ENCODE measurements around the gene LTF.
"Not testable (repeated sequence)": the region's sequence is repeated elsewhere in the genome, so short reads cannot be mapped to it uniquely, and the experiment has no call there.

The LTF gene

DNA sequence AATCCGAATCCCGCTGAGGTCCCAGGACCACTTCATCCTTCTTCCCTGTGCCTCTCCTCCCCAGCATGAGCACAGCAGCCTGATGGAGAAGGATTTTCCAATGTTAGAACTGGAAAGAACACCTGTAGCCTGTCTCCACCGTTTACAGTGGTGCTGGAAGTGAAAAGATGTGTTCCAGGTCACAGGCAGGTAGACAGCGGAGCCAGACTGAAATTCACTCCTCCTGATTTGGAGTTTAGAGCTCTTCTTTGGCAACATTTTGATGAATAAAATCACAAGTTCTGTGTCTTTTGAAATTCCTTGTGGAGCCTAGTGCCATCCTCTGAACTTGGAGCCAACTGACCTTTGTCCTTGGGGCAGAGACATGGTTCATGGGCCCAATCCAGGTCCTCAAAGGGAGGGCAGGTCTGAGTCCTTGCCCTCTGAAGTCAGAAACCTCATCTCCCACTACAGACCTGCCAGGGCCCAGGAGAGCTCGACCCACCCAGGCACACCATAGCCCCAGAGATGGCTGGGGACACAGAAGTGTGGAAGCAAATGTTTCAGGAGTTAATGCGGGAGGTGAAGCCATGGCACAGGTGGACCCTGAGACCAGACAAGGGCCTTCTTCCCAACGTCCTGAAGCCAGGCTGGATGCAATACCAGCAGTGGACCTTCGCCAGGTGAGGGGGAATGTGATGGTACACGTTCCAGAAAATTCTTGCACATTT is 33.0 kb upstream of the LTF start, which contains the start of gene RTP3:
RTP3 (plus strand) TSS at position 421 of the 710 bp plus-strand sequence; CDS start at position 508, 87 bp downstream.
- no peaks in the 10 kb centered on the region for H3K27me3 Mint-ChIP-seq
- no peaks in the 10 kb centered on the region for H3K9me3 Mint-ChIP-seq
- peak within 1 kb of the TSS; percentile 35 to 46 for H3K27ac Mint-ChIP-seq
- DNase-seq (no peak), ATAC-seq (replicated peaks) (no peak)
- H3K4me3 Mint-ChIP-seq, result no peak within 1 kb of the TSS
- H3K4me1 Mint-ChIP-seq (ENCODE audit: low read depth in 2 of 2), result no peaks in the 10 kb centered on the region
- H3K36me3 Mint-ChIP-seq (ENCODE audit: insufficient read depth), result no peaks in the 10 kb centered on the region

DNA sequence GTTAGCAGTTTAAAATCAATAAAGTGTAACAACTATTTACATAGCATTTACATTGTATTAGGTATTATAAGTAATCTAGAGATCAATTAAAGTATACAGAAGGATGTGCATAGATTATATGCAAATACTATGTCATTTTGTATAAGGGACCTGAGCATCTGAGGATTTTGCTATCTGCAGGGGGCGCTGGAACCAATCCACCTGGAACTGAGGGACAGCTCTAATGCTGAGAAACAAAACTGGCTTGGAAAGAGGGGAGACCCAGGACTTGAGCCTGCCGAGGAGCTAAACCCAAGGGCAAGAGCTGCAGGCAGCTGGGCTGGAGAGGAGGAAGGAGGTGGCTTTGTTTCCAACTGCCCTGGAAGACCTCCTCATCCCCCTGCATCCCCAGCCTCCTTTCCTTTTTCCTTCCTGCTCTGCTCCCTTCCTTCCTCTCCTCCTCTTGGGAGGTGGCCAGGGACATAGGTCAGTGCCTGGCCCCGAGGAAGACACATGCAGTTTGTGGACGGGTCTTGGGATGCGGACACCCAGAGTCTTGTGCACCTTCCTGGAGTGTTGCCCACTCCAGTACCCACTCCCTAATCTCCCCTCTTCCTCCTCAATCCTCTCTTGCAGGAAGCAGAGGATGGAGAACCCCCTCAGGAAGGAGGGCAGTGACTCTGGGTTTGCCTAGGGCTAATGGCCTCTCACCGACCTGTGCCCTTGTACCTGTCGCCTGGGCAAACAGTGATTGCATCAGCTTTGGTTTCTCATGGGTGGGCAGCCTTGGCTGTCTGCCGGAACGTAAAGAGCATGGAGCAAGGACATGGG is 32.2 kb upstream of the LTF start:
- Mint-ChIP-seq H3K4me1 (ENCODE audit: low read depth in 2 of 2) (no peaks in the 10 kb centered on the region), H3K9me3 (no peaks in the 10 kb centered on the region), H3K4me3 (no peak overlapping the region), H3K36me3 (ENCODE audit: insufficient read depth) (no peaks in the 10 kb centered on the region), H3K27me3 (no peaks in the 10 kb centered on the region), H3K27ac (peak overlapping the region in 1 of 2 donors; percentile 46)
- peak; percentile 32 to 44 (median 34) for DNase-seq
- no peak for ATAC-seq (replicated peaks)

DNA sequence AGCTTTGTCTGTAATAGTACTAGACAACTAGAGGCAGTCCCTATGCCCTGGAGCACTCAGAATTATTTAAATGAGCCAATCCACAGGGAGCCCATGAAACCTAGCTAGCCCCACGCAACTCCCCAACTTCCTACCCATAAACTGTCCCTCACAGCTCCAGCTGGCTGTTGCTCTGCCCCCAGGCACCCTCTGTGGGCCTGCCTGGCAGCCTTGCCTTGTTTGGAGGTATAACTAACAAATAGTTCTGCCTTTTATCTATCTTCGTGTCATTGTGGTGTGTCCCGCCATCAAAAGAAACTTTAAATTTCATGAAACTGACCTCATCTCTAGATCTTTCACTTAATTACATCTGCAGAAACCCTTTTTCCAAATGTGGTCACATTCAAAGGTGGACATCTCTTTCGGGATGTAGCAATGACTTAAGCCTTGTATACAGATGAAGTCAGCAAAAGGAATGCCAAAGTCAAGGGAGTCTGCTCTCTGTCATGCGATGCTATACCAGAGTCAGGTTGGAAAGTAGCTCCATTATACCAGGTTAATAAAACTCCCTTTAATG is 31.3 kb upstream of the LTF start:
- no peaks in the 10 kb centered on the region for H3K36me3 Mint-ChIP-seq (ENCODE audit: insufficient read depth)
- ATAC-seq (replicated peaks), result no peak
- no peak for DNase-seq
- H3K9me3 Mint-ChIP-seq, result no peaks in the 10 kb centered on the region
- no peak overlapping the region for H3K27ac Mint-ChIP-seq
- no peaks in the 10 kb centered on the region for H3K4me1 Mint-ChIP-seq (ENCODE audit: low read depth in 2 of 2)
- H3K27me3 Mint-ChIP-seq, result no peaks in the 10 kb centered on the region
- no peak overlapping the region for H3K4me3 Mint-ChIP-seq

DNA sequence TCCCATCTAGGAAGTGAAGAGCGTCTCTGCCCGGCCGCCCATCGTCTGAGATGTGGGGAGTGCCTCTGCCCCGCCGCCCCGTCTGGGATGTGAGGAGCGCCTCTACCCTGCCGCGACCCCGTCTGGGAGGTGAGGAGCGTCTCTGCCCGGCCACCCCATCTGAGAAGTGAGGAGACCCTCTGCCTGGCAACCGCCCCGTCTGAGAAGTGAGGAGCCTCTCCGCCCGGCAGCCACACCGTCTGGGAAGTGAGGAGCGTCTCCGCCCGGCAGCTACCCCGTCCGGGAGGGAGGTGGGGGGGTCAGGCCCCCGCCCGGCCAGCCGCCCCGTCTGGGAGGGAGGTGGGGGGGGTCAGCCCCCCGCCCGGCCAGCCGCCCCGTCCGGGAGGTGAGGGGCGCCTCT is 29.8 kb upstream of the LTF start:
- ATAC-seq (replicated peaks), result not testable (repeated sequence)

DNA sequence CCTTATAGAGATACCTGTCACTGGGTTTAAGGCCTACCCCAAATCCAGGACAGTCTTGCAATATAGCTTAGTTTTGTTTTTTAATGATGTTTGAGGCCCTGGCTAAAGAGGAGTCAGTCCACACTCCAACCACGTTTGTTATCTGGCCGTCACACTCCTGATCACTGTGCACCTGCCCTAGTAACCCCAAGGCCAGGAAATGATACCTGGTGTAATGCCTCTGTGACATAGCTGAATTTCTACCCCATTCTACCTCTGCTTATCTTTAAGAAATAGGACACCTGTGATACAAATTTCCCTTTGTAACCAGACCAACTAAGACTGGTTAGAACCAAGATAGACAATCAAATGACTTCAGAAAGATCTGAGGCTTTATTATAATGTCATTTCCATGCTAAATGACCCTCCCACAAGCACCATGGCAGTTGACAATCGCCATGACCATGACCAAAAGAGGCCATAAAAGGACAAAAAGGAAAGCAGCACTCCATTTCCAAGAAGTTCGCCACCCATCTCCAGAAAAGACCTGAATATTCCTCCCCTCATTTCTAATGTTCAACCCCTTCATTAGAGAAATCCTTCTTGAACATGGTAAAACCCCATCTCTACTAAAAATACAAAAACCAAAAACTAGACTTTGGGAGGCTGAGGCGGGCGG is 28.3 kb upstream of the LTF start:
- H3K9me3 Mint-ChIP-seq, result no peaks in the 10 kb centered on the region
- no peak for ATAC-seq (replicated peaks)
- peak overlapping the region in 1 of 2 donors; percentile 53 for H3K27ac Mint-ChIP-seq

More for the DNA sequence above, 29.8 kb upstream of the LTF start:
- H3K27ac Mint-ChIP-seq; H3K36me3 Mint-ChIP-seq (ENCODE audit: insufficient read depth); H3K4me1 Mint-ChIP-seq (ENCODE audit: low read depth in 2 of 2); H3K9me3 Mint-ChIP-seq; H3K27me3 Mint-ChIP-seq; DNase-seq; H3K4me3 Mint-ChIP-seq: not testable (repeated sequence)

DNA sequence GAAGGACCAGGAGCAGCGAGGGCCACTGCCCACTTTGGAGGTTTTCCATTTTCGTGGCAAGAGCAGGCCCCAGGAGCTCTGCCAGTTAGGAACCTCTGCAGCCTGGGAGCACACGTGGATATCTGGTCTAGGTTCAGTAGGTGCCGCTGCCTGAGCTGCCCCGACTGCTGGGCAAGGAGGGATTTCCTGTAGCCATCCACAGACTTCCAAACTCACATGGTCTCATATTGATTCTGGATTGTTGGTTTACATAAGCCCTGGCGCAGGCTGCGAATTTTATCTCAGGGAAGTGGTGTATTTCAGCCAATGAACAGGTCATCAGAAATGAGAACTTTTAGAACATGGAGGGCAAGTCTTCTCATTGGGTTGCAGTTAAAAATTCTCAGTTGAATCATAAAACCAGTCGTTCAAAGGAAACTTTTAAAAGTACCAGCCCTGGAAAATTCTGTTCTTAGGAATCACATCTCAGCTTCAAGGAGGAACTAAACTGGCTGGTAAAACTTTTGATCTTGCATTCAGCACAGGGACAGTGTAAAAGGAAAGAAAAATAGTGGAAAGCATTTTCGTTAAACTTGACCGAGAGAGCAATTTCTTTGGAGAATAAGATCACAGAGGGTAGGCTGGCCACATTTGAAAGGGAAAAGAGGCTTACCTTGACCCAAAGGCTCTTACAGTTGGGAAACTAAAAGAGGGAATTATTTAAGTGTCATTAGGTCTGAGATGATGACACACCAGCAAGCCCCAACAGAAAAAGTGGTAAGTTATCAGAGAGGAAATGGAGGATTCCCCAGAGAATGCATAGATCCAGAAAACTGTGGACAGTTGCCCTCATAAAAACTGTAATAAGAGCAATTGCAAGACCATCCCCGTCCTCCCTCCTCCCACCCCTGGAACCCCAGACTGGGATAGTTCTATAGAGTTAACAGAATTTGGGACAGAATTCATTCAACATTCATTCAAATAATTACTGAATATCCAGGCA is 26.7 kb upstream of the LTF start:
- H3K27ac Mint-ChIP-seq, result no peak overlapping the region
- no peak overlapping the region for H3K4me3 Mint-ChIP-seq
- H3K9me3 Mint-ChIP-seq, result no peaks in the 10 kb centered on the region
- no peak for ATAC-seq (replicated peaks)
- no peak for DNase-seq
- peaks cover 9 to 12% of the 10 kb centered on the region in 2 donors for H3K4me1 Mint-ChIP-seq (ENCODE audit: low read depth in 2 of 2)
- no peaks in the 10 kb centered on the region for H3K36me3 Mint-ChIP-seq (ENCODE audit: insufficient read depth)
- no peaks in the 10 kb centered on the region for H3K27me3 Mint-ChIP-seq

More for the DNA sequence above, 28.3 kb upstream of the LTF start:
- Mint-ChIP-seq H3K4me3 (no peak overlapping the region), H3K27me3 (no peaks in the 10 kb centered on the region), H3K4me1 (ENCODE audit: low read depth in 2 of 2) (peaks cover 9 to 12% of the 10 kb centered on the region in 2 donors), H3K36me3 (ENCODE audit: insufficient read depth) (no peaks in the 10 kb centered on the region)
- DNase-seq, result no peak

DNA sequence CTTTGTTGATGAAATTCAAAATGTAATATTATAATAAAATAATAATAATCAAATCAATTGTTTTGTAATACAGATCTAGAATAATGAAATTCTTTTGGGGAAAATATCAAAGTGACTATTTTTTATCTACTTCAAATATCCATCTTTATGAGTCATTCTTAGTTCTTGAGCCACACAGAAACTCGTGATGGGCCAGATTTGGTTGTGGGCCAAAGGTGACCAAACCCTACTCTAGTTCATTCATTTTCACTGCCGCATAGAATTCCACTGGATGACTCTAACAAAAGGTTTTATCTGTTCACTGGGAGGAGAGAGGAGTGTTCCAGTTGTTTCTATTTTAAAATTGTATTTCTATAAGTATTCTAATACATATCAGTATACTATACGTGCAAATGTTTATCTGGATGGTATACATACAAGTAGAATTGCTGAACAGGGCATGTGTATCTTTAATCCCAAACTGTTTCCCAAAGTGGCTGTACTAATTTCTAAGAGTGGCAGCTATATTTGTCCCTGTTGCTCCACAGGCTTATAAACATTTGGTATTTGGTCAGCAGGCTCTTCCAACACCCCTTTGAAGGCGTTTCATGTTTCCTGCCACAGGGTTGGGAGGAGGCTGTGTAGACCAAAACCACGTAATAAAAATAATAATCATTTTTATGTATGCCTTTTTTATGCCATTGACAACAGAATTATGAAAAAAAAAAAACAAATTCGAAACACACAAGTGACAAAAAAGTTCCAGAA is 25.8 kb upstream of the LTF start:
- no peak overlapping the region for H3K4me3 Mint-ChIP-seq
- no peak for DNase-seq
- no peaks in the 10 kb centered on the region for H3K36me3 Mint-ChIP-seq (ENCODE audit: insufficient read depth)
- no peak overlapping the region for H3K27ac Mint-ChIP-seq
- no peaks in the 10 kb centered on the region for H3K27me3 Mint-ChIP-seq
- H3K9me3 Mint-ChIP-seq, result no peaks in the 10 kb centered on the region
- no peak for ATAC-seq (replicated peaks)
- peaks cover 9 to 12% of the 10 kb centered on the region in 2 donors for H3K4me1 Mint-ChIP-seq (ENCODE audit: low read depth in 2 of 2)

DNA sequence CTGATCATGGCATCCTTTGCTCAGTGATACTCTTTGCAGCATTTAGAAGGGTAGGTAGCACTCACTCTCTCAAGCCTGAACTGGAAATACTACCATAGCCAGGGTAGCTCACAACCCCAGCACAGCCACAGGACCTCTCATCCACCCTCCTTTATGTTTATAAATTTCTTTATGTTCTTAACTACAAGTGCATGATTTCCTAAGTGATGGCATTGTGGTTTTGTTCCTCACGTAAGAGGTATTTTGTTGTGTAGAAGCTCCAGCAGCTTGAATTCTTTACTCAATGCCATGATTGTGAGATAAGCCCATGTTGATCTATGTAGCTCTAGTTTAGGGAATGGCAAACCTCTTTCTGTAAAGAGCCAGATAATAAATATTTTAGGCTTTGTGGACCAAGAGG is 25.2 kb upstream of the LTF start:
- Mint-ChIP-seq H3K36me3 (ENCODE audit: insufficient read depth) (no peaks in the 10 kb centered on the region), H3K9me3 (no peaks in the 10 kb centered on the region), H3K27me3 (no peaks in the 10 kb centered on the region), H3K27ac (no peak overlapping the region), H3K4me3 (no peak overlapping the region), H3K4me1 (ENCODE audit: low read depth in 2 of 2) (peaks cover 9 to 12% of the 10 kb centered on the region in 2 donors)
- no peak for DNase-seq
- no peak for ATAC-seq (replicated peaks)

DNA sequence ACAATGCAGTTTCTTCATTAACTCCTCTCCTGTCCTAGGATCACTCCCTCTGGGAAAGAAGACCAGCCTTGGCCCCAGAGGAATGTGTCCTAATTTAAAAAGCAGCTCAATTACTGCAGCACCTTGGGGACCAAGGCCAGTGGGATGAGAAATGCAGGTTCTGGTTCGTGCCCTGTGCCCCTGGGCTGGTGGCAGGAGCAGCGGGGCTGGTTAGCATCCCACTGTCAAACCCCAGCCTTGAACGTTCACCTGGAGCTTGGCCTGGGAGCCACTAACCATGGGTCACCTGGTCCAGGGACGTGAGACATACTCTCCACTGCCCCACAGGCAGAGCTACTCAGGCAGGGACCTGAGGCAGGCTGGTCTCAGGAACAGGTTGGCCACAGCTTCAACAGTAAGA is 24.7 kb upstream of the LTF start:
- DNase-seq (no peak), ATAC-seq (replicated peaks) (no peak)
- H3K4me3 Mint-ChIP-seq, result peak overlapping the region; percentile 71 to 73
- no peaks in the 10 kb centered on the region for H3K36me3 Mint-ChIP-seq (ENCODE audit: insufficient read depth)
- no peaks in the 10 kb centered on the region for H3K9me3 Mint-ChIP-seq
- H3K27ac Mint-ChIP-seq, result peak overlapping the region in 1 of 2 donors; percentile 81
- H3K27me3 Mint-ChIP-seq, result no peaks in the 10 kb centered on the region
- H3K4me1 Mint-ChIP-seq (ENCODE audit: low read depth in 2 of 2), result peaks cover 9 to 12% of the 10 kb centered on the region in 2 donors

DNA sequence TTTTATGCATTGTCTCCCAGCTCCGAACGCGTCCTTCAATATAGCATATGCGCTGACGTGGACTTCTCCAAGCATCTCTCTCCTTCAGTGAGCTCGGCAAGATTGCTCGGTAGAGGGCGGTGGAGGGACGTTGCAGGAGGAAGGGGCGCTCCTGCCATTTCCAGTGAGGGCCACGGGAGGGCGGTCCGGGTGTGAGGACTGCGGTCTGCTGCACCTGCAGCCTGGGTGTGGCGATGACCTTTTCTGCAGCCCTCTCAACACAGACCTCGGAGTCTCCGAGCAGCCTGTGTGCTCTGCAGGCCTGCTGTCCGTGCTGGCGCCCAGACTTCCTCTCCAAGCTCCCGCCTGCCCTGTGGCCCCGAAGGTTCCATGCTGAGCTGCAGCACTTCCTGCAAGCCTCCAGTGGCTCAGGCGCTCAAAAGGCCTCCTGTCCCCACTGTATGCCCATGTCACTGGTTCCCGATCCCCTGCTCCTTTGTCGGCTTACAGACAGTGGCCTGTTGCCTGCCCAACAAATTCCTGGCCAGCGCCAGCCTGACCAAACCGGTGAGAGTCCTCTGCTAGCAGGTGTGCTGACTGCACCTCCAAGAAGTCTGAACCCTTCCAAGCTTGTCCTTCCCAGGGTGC is 24.1 kb upstream of the LTF start:
- H3K4me1 Mint-ChIP-seq (ENCODE audit: low read depth in 2 of 2), result peaks cover 9 to 12% of the 10 kb centered on the region in 2 donors
- ATAC-seq (replicated peaks), result peak; percentile 98
- H3K4me3 Mint-ChIP-seq, result peak overlapping the region; percentile 71 to 73
- no peaks in the 10 kb centered on the region for H3K36me3 Mint-ChIP-seq (ENCODE audit: insufficient read depth)
- DNase-seq, result peak; percentile 91 to 94 (median 94)
- H3K27me3 Mint-ChIP-seq, result no peaks in the 10 kb centered on the region
- no peaks in the 10 kb centered on the region for H3K9me3 Mint-ChIP-seq
- peak overlapping the region; percentile 20 to 81 for H3K27ac Mint-ChIP-seq

DNA sequence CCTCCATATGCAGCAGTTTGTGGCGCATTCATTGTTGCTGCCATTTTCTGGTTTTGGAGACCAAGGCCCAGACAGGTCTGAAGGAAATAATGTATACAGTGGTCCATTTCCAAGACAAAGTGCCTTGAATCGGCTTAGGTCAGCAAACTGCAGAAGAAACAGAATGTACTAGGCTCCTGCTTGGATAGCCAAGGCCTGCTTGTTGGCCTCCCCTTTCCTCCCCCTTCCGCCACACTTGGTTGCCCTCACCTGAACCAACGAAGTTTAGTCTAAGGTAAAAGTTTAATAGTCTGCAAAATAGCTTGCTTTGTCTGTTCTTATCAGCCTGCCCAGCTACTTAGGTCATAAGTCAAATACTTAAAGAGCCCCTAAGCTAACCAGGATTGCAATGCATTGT is 21.1 kb upstream of the LTF start:
- no peaks in the 10 kb centered on the region for H3K36me3 Mint-ChIP-seq (ENCODE audit: insufficient read depth)
- no peak for DNase-seq
- H3K27ac Mint-ChIP-seq, result no peak overlapping the region
- H3K4me3 Mint-ChIP-seq, result no peak overlapping the region
- ATAC-seq (replicated peaks), result no peak
- peaks cover 0 to 16% of the 10 kb centered on the region in 2 donors for H3K27me3 Mint-ChIP-seq
- peaks cover 9 to 12% of the 10 kb centered on the region in 2 donors for H3K4me1 Mint-ChIP-seq (ENCODE audit: low read depth in 2 of 2)
- no peaks in the 10 kb centered on the region for H3K9me3 Mint-ChIP-seq
